Liver (tissue), 9 donors: Measurements from ENCODE around the gene LARGE1. TPM values are rescaled to one million over a fixed set of nuclear protein-coding genes. Genes with fewer than 3 reads are reported as not detected.

Experiments
- DNase-seq: peaks from one replicate; pipeline ENCODE4 v3.0.0-alpha.2; 2017; ENCODE audit warnings: low spot score
- H3K27ac ChIP-seq, 2 donors: one replicate each; pipeline ENCODE4 v1.7.0; 2013; ENCODE audit warnings: inconsistent platforms in 2 of 2, low read length in 2 of 2, control low read depth in 1 of 2, low read depth in 1 of 2, mild to moderate bottlenecking in 1 of 2
- H3K27me3 ChIP-seq, 4 donors: one replicate each; pipeline versions ENCODE4 v1.6.1 to v1.7.0; 2013; ENCODE audit warnings: low read length in 3 of 4, inconsistent platforms in 1 of 4, mild to moderate bottlenecking in 1 of 4, moderate library complexity in 1 of 4; ENCODE audit not compliant: control insufficient read depth in 4 of 4, insufficient read depth in 4 of 4
- H3K36me3 ChIP-seq, 4 donors: one replicate each; pipeline versions ENCODE4 v1.6.1 to v1.7.0; 2013; ENCODE audit warnings: low read length in 3 of 4, mild to moderate bottlenecking in 3 of 4, low read depth in 1 of 4, moderate library complexity in 1 of 4; ENCODE audit not compliant: control insufficient read depth in 4 of 4, insufficient read depth in 3 of 4
- H3K4me1 ChIP-seq, 4 donors: one replicate each; pipeline versions ENCODE4 v1.6.1 to v1.7.0; 2013; ENCODE audit warnings: low read length in 3 of 4, mild to moderate bottlenecking in 3 of 4, moderate library complexity in 1 of 4; ENCODE audit not compliant: control insufficient read depth in 4 of 4, insufficient read depth in 4 of 4
- H3K4me3 ChIP-seq, 3 donors: one replicate each; pipeline versions ENCODE4 v1.6.1 to v1.7.0; 2013; ENCODE audit warnings: low read length in 3 of 3, control low read depth in 1 of 3, low read depth in 1 of 3, mild to moderate bottlenecking in 1 of 3
- H3K9ac ChIP-seq, 2 donors: one replicate each; pipeline ENCODE4 v1.7.0; 2013; ENCODE audit warnings: low read length in 2 of 2, mild to moderate bottlenecking in 2 of 2, moderate library complexity in 2 of 2, control low read depth in 1 of 2, low read depth in 1 of 2
- H3K9me3 ChIP-seq, 4 donors: one replicate each; pipeline versions ENCODE4 v1.6.1 to v1.7.0; 2013; ENCODE audit warnings: low read length in 3 of 4; ENCODE audit not compliant: control insufficient read depth in 4 of 4
- EGR1 ChIP-seq, 2 donors: IDR thresholded peaks; 2 replicates each; pipeline ENCODE4 v1.6.1; 2016 to 2018; ENCODE audit warnings: antibody characterized with exemption in 2 of 2, low read depth in 2 of 2
- FOXA1 ChIP-seq: IDR thresholded peaks from 2 replicates; pipeline ENCODE4 v1.6.1; 2016; ENCODE audit warnings: antibody characterized with exemption
- FOXA2 ChIP-seq: IDR thresholded peaks from 2 replicates; pipeline ENCODE4 v1.6.1; 2016; ENCODE audit warnings: antibody characterized with exemption
- GABPA ChIP-seq, 2 donors: IDR thresholded peaks in 1 of 2; conservative IDR thresholded peaks in 1 of 2; 2 replicates each; pipeline ENCODE4 v1.6.1; 2016; ENCODE audit warnings: antibody characterized with exemption in 2 of 2, mild to moderate bottlenecking in 1 of 2, moderate library complexity in 1 of 2
- HNF4A ChIP-seq, 2 donors: conservative IDR thresholded peaks; 2 replicates each; pipeline ENCODE4 v1.6.1; 2016; ENCODE audit warnings: antibody characterized with exemption in 2 of 2, mild to moderate bottlenecking in 2 of 2
- JUND ChIP-seq, 2 donors: IDR thresholded peaks; 2 replicates each; pipeline ENCODE4 v1.6.1; 2016; ENCODE audit warnings: antibody characterized with exemption in 2 of 2
- RAD21 ChIP-seq, 2 donors: IDR thresholded peaks; 2 replicates each; pipeline ENCODE4 v1.6.1; 2016; ENCODE audit warnings: antibody characterized with exemption in 2 of 2, mild to moderate bottlenecking in 2 of 2
- RXRA ChIP-seq, 2 donors: IDR thresholded peaks; 2 replicates each; pipeline ENCODE4 v1.6.1; 2017 to 2018; ENCODE audit warnings: antibody characterized with exemption in 2 of 2, mild to moderate bottlenecking in 1 of 2
- SP1 ChIP-seq: IDR thresholded peaks from 2 replicates; pipeline ENCODE4 v1.6.1; 2018; ENCODE audit warnings: antibody characterized with exemption, mild to moderate bottlenecking
- YY1 ChIP-seq: IDR thresholded peaks from 2 replicates; pipeline ENCODE4 v1.6.1; 2016; ENCODE audit warnings: antibody characterized with exemption, mild to moderate bottlenecking
- WGBS: extraction: QIAGEN DNeasy Blood & Tissue Kit; methylation state at CpG from one replicate; pipeline ENCODE4 v1.1.7; 2013; 5-methylcytosine and 5-hydroxymethylcytosine counted together
- polyA plus RNA-seq, 2 donors: library from polyadenylated mRNA; stranded (reverse) in 1 of 2; unstranded in 1 of 2; fragments of 200-250 nt in 1 of 2; fragments of >200 nt in 1 of 2; fragmentation: Nextera tagmentation in 1 of 2; extraction: Ambion mirVana in 1 of 2; gene quantifications; one replicate each; pipeline versions ENCODE4 v1.2.1 to v1.2.3, GENCODE V29; 2013 to 2015
- total RNA-seq, 2 donors: library from RNA; depleted of rRNA; stranded (reverse); fragments of >200 nt; gene quantifications; one replicate each; pipeline ENCODE4 v1.2.3, GENCODE V29; 2014
- TF ChIP-seq, protein P1 (sequence below): fragments of 150-350 bp; IDR thresholded peaks from 2 replicates; pipeline ENCODE4 v1.5.1; 2017; ENCODE audit warnings: improper control_type of control experiment, low read depth, low read length; ENCODE audit not compliant: missing input control
- TF ChIP-seq, protein P2 (sequence below): IDR thresholded peaks from 2 replicates; pipeline ENCODE4 v1.6.1; 2016; ENCODE audit warnings: antibody characterized with exemption
- TF ChIP-seq, protein P3 (sequence below): IDR thresholded peaks from 2 replicates; pipeline ENCODE4 v1.6.1; 2016; ENCODE audit warnings: antibody characterized with exemption
- TF ChIP-seq, protein P4 (sequence below): IDR thresholded peaks from 2 replicates; pipeline ENCODE4 v1.6.1; 2016; ENCODE audit warnings: antibody characterized with exemption
- donor health status: healthy.
- donor health status: healthy.
- donor health status: healthy.
- donor health status: healthy.
- donor health status: healthy.

Gene LARGE1
- total and polyA plus RNA-seq, 4 donors, result 2.3 to 14.1 (median 5.7) TPM

DNA sequence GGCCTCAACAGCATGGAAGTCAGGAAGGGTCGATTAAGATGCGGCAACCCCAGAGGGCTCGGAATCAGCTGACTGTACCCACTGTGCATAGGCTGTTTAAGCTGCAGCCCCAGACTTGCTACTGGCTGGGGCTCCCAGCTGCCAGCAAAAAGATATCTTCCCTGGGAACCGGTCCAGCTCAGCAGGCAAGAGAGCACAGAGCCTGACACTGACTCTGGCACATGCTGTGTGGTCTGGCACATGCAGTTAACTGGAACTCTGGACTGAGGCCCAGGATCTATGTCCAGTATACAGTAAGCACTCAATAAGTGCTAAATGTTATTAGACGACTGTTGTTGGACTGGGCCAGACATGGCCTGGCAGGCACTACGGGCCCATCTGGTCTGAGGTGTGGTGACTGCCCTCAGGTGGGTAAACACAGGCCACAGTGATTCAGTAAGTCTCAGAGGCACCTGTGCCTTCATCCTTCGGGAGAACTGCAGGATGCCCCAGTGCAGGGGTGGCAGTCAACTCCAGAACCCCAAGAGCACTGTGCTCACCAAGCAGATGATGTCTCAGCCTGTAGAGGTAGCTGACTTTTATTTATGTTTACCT is 87.6 kb downstream of the LARGE1 start:
- H3K9me3 ChIP-seq, result no peaks in the 10 kb centered on the region
- H3K27ac ChIP-seq, result no peak overlapping the region
- no peak overlapping the region for H3K4me3 ChIP-seq
- H3K36me3 ChIP-seq, result no peaks in the 10 kb centered on the region
- no peaks in the 10 kb centered on the region for H3K27me3 ChIP-seq
- H3K9ac ChIP-seq, result no peak overlapping the region
- TF ChIP-seq, protein P1, sequence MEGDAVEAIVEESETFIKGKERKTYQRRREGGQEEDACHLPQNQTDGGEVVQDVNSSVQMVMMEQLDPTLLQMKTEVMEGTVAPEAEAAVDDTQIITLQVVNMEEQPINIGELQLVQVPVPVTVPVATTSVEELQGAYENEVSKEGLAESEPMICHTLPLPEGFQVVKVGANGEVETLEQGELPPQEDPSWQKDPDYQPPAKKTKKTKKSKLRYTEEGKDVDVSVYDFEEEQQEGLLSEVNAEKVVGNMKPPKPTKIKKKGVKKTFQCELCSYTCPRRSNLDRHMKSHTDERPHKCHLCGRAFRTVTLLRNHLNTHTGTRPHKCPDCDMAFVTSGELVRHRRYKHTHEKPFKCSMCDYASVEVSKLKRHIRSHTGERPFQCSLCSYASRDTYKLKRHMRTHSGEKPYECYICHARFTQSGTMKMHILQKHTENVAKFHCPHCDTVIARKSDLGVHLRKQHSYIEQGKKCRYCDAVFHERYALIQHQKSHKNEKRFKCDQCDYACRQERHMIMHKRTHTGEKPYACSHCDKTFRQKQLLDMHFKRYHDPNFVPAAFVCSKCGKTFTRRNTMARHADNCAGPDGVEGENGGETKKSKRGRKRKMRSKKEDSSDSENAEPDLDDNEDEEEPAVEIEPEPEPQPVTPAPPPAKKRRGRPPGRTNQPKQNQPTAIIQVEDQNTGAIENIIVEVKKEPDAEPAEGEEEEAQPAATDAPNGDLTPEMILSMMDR, result no peak
- TF ChIP-seq HNF4A (conservative IDR thresholded peaks at IDR 0.05) (peak in 1 of 2 donors; percentile 7), EGR1 (IDR thresholded peaks at IDR 0.05; ENCODE audit: low read depth in 2 of 2) (no peak), FOXA1 (no peak)
- H3K4me1 ChIP-seq, result peaks cover 0 to 3% (median 0%) of the 10 kb centered on the region in 4 donors
- DNase-seq, result no peak
- 73% methylated on average over 7 of the region's 7 CpGs for WGBS

DNA sequence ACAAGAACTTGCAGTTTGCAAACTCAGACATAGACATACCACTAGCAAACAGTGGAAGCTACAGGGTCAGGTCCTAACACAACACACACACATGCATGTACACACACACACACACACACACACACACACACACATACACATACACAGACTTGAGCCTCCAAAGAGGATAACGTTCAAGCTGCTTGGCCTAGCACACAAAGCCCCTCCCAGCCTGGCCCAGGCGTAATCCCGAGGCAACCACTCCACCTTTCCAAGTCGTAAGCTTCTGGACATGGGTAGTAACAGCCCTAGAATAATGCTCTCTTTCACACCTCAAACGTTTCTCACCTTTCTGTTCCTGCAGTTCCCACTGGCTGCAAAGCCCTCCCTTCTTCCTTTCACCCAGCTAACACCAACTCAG is 88.6 kb downstream of the LARGE1 start:
- Histone ChIP-seq H3K27me3 (no peaks in the 10 kb centered on the region), H3K4me1 (peaks cover 0 to 3% (median 0%) of the 10 kb centered on the region in 4 donors), H3K27ac (no peak overlapping the region), H3K4me3 (no peak overlapping the region), H3K9ac (no peak overlapping the region), H3K9me3 (no peaks in the 10 kb centered on the region), H3K36me3 (no peaks in the 10 kb centered on the region)
- WGBS, result 82% methylated on average over 5 of the region's 5 CpGs
- DNase-seq, result no peak
- TF ChIP-seq YY1, result no peak
- TF ChIP-seq, protein P2, sequence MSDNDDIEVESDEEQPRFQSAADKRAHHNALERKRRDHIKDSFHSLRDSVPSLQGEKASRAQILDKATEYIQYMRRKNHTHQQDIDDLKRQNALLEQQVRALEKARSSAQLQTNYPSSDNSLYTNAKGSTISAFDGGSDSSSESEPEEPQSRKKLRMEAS, result no peak

DNA sequence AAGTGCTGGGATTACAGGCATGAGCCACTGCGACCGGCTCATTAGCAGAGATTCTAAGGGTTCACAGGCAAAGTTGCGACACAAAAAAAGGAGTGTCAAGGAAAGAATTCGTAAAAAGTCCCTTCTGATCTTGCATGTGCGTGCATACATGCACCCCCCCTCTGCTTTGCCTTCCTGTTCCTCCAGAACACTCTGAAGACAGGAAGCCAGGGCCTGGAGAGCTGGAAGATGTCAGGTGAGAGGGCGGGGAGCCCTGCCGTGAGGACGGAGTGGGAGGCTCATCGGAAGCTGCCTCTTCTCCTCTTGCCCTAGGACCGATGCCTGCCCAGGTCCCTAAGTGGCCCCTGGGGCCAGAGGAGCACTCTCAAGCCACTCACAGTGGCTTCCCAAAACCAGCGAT is 89.1 kb downstream of the LARGE1 start:
- DNase-seq, result no peak
- TF ChIP-seq GABPA (IDR thresholded peaks at IDR 0.05 in 1 of 2, conservative IDR thresholded peaks at IDR 0.05 in 1 of 2) (no peak), HNF4A (conservative IDR thresholded peaks at IDR 0.05) (no peak), FOXA2 (no peak), RAD21 (IDR thresholded peaks at IDR 0.05) (no peak), SP1 (no peak), JUND (IDR thresholded peaks at IDR 0.05) (no peak), RXRA (IDR thresholded peaks at IDR 0.05) (no peak)
- TF ChIP-seq, protein P1, result no peak
- TF ChIP-seq, protein P3, sequence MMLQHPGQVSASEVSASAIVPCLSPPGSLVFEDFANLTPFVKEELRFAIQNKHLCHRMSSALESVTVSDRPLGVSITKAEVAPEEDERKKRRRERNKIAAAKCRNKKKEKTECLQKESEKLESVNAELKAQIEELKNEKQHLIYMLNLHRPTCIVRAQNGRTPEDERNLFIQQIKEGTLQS, result no peak
- TF ChIP-seq, protein P2, result no peak
- TF ChIP-seq, protein P4, sequence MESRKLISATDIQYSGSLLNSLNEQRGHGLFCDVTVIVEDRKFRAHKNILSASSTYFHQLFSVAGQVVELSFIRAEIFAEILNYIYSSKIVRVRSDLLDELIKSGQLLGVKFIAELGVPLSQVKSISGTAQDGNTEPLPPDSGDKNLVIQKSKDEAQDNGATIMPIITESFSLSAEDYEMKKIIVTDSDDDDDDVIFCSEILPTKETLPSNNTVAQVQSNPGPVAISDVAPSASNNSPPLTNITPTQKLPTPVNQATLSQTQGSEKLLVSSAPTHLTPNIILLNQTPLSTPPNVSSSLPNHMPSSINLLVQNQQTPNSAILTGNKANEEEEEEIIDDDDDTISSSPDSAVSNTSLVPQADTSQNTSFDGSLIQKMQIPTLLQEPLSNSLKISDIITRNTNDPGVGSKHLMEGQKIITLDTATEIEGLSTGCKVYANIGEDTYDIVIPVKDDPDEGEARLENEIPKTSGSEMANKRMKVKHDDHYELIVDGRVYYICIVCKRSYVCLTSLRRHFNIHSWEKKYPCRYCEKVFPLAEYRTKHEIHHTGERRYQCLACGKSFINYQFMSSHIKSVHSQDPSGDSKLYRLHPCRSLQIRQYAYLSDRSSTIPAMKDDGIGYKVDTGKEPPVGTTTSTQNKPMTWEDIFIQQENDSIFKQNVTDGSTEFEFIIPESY, result no peak
- 81% methylated on average over 11 of the region's 11 CpGs for WGBS
- H3K27me3 ChIP-seq, result no peaks in the 10 kb centered on the region
- H3K9ac ChIP-seq, result no peak overlapping the region
- peaks cover 0 to 3% (median 0%) of the 10 kb centered on the region in 4 donors for H3K4me1 ChIP-seq
- no peak overlapping the region for H3K27ac ChIP-seq
- no peaks in the 10 kb centered on the region for H3K36me3 ChIP-seq
- H3K4me3 ChIP-seq, result no peak overlapping the region
- H3K9me3 ChIP-seq, result no peaks in the 10 kb centered on the region
